Measurements from ENCODE around the gene PIEZO1.

GRCh38 chr16:88822281-88823040 is 37.4 kb upstream of the PIEZO1 start:
- TF ChIP-seq CTCF (IDR thresholded peaks at IDR 0.05), result no peak
- no peak for TF ChIP-seq POLR2A (IDR thresholded peaks at IDR 0.05)

Measured in right lobe of liver (tissue), 4 donors.